Motor neuron (in vitro differentiated cells): ENCODE results near the gene GRM1. TPM values are rescaled to one million over a fixed set of nuclear protein-coding genes. Genes with fewer than 3 reads are reported as not detected.

Experiments
- ATAC-seq, 8 experiments: fragments of 200-7000 bp; cut with Tn5 transposase; replicated peaks in 6 of 8; 2 replicates each; pipeline ENCODE4 v1.8.0; 2021; ENCODE audit warnings: mild to moderate bottlenecking in 8 of 8, moderate library complexity in 8 of 8
- H3K27ac ChIP-seq, 2 donors: fragments of 250-450 bp; sonication (Bioruptor Pico); 2 replicates each; pipeline ENCODE4 v1.9.0; 2021; ENCODE audit warnings: antibody characterized with exemption in 2 of 2, mild to moderate bottlenecking in 2 of 2, moderate library complexity in 1 of 2
- H3K4me1 ChIP-seq, 2 donors: fragments of 250-450 bp; sonication (Bioruptor Pico); replicated peaks in 1 of 2; 2 replicates each; pipeline ENCODE4 v1.6.1; 2021; ENCODE audit warnings: antibody characterized with exemption in 2 of 2, mild to moderate bottlenecking in 2 of 2, moderate library complexity in 1 of 2
- H3K4me3 ChIP-seq, 5 donors: fragments of 250-450 bp; sonication (Bioruptor Pico); 2 replicates each; pipeline ENCODE4 v1.9.0; 2021; ENCODE audit warnings: antibody characterized with exemption in 5 of 5, mild to moderate bottlenecking in 5 of 5, moderate library complexity in 4 of 5
- whole genome bisulfite sequencing, 10 experiments: fragments of 450-650 bp; shearing (Covaris generic); methylation state at CpG; one replicate each; pipeline ENCODE4 v1.0.0; 2022; 5-methylcytosine and 5-hydroxymethylcytosine counted together
- in situ Hi-C, 9 experiments: fragments of 400-800 bp; cut with MboI; loops; one replicate each; pipeline ENCODE4 v1.15.0; 2021; ENCODE audit warnings: low sequenced_read_pairs in 9 of 9, low pct_unique_long_range_greater_than_20kb in 2 of 9; ENCODE audit not compliant: unreplicated experiment in 9 of 9
- total RNA-seq, 8 experiments: library from RNA; unstranded; fragments of 300-600 nt; gene quantifications; 2 replicates each; pipeline versions ENCODE4 v1.2.3 to v1.2.4, GENCODE V29; 2022

GRM1 gene
- total RNA-seq, 8 experiments from 2014 or later, result 0.18 to 1.00 (median 0.45) TPM

DNA sequence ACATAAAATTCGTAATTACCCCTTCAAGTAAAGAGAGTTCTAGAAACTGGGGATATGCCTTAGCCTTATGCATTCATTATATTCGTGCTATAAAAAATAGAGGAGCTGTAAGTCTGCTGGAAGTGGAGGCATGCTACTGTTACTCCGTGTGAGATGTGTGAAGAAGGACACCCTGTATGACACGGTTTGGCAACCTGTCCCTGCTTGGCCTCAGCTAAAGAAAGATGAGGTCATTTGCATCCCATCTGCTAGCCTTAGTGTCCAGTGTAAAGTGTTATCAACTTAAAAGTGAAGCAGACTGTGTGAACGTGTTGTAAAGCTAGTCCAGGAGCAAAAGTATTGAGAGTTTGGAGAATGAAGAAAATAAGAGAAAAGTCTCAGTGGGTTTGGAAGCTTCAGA is 379.7 kb downstream of the GRM1 start:
- no peak overlapping the region for H3K4me3 ChIP-seq
- H3K27ac ChIP-seq, result no peak overlapping the region
- no peaks in the 10 kb centered on the region for H3K4me1 ChIP-seq
- 7 to 83% (median 54%) methylated on average over 1 to 5 of the region's 5 CpGs for WGBS, 10 experiments
- in situ Hi-C loops, result no loop called here
- ATAC-seq, result no peak

GRCh38 chr6:146410851-146411595 is 382.2 kb downstream of the GRM1 start:
- H3K27ac ChIP-seq, result no peak overlapping the region
- peak in 1 of 8 experiments; percentile 73 for ATAC-seq
- no peak overlapping the region for H3K4me3 ChIP-seq
- H3K4me1 ChIP-seq, result no peaks in the 10 kb centered on the region
- in situ Hi-C loops, result no loop called here
- 13 to 100% (median 80%) methylated on average over 1 to 2 of the region's 2 CpGs; no CpG with 5 or more reads in 2 of the 10 experiments for WGBS, 10 experiments

- no peak for ATAC-seq
- Histone ChIP-seq H3K4me3 (no peak overlapping the region), H3K4me1 (no peaks in the 10 kb centered on the region), H3K27ac (no peak overlapping the region)
- 39 to 100% (median 83%) methylated on average over 1 to 4 of the region's 5 CpGs; no CpG with 5 or more reads in 2 of the 10 experiments for WGBS, 10 experiments
- in situ Hi-C loops, result no loop called here
These were observed 390.7 kb downstream of the GRM1 start for GRCh38 chr6:146419576-146419975.

DNA sequence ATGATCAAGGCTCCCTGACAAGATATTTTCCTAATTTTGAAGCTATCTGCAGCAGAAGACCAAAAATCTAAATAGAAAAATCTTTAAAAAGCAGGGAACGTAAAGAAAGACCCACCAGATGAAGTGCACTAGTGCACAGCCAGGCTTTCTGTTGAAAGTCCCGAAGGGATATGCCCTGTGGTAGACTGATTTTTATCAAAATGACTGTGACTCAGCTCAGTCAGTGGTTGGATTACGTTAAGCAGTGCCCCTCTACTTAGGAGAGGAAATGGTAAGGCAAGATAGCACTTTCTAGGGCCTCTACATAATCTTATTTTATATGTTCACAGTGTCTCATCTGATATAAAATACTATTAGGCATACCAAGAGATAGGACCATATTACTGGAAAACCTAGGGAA is 391.4 kb downstream of the GRM1 start:
- Histone ChIP-seq H3K4me1 (no peaks in the 10 kb centered on the region), H3K4me3 (no peak overlapping the region), H3K27ac (no peak overlapping the region)
- 66 to 100% (median 87%) methylated on average over 1 to 3 of the region's 3 CpGs; no CpG with 5 or more reads in 2 of the 10 experiments for whole genome bisulfite sequencing, 10 experiments
- in situ Hi-C loops, result no loop called here
- ATAC-seq, result no peak

GRCh38 chr6:146422789-146423375 is 394.0 kb downstream of the GRM1 start:
- Histone ChIP-seq H3K27ac (no peak overlapping the region), H3K4me1 (no peaks in the 10 kb centered on the region), H3K4me3 (no peak overlapping the region)
- in situ Hi-C loops, result no loop called here
- WGBS, 10 experiments, result 64 to 100% (median 94%) methylated on average over 1 of the region's 1 CpG
- no peak for ATAC-seq

- Histone ChIP-seq H3K4me3 (no peak overlapping the region), H3K27ac (no peak overlapping the region), H3K4me1 (no peaks in the 10 kb centered on the region)
- 20 to 83% (median 76%) methylated on average over 1 to 6 of the region's 6 CpGs; no CpG with 5 or more reads in 4 of the 10 experiments for WGBS, 10 experiments
- no peak for ATAC-seq
- in situ Hi-C loops, result no loop called here
These were observed 394.6 kb downstream of the GRM1 start for GRCh38 chr6:146423452-146423851.

- Histone ChIP-seq H3K4me1 (no peaks in the 10 kb centered on the region), H3K4me3 (no peak overlapping the region), H3K27ac (no peak overlapping the region)
- WGBS, 10 experiments, result 13 to 97% (median 85%) methylated on average over 2 to 7 of the region's 7 CpGs
- in situ Hi-C loops, result no loop called here
- no peak for ATAC-seq
These were observed 397.7 kb downstream of the GRM1 start for GRCh38 chr6:146426516-146426915.

DNA sequence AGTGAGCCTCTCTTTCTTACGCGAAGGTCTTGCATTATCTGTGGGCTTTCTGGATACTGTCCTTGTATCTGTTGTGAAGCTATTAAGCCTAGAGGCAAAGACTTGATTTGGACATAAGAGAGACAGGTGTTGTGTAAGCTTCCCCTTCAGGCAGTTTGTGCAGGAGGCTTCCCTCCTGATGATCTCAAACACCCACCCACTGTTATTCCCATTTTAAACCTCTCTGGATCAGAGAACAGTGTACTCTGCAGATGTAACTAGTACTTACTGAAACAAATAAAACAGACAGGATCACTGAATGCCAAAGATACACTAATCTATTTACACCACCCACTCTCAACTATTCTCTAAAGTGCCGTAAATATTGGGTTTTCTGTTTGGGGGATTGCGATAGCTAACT is 401.0 kb downstream of the GRM1 start:
- Histone ChIP-seq H3K27ac (no peak overlapping the region), H3K4me3 (no peak overlapping the region), H3K4me1 (peaks cover 0 to 6% of the 10 kb centered on the region in 2 donors)
- no peak for ATAC-seq
- in situ Hi-C loops, result no loop called here
- 83 to 100% (median 94%) methylated on average over 1 to 4 of the region's 4 CpGs; no CpG with 5 or more reads in 1 of the 10 experiments for WGBS, 10 experiments

DNA sequence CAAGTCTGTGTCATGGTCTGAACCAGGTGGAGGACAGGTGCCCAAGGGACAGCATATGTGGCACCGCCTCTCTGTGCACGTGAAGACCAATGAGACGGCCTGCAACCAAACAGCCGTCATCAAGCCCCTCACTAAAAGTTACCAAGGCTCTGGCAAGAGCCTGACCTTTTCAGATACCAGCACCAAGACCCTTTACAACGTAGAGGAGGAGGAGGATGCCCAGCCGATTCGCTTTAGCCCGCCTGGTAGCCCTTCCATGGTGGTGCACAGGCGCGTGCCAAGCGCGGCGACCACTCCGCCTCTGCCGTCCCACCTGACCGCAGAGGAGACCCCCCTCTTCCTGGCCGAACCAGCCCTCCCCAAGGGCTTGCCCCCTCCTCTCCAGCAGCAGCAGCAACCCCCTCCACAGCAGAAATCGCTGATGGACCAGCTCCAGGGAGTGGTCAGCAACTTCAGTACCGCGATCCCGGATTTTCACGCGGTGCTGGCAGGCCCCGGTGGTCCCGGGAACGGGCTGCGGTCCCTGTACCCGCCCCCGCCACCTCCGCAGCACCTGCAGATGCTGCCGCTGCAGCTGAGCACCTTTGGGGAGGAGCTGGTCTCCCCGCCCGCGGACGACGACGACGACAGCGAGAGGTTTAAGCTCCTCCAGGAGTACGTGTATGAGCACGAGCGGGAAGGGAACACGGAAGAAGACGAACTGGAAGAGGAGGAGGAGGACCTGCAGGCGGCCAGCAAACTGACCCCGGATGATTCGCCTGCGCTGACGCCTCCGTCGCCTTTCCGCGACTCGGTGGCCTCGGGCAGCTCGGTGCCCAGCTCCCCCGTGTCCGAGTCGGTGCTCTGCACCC is 405.2 kb downstream of the GRM1 start:
- H3K4me1 ChIP-seq, result peaks cover 0 to 6% of the 10 kb centered on the region in 2 donors
- in situ Hi-C loops, result no loop called here
- 20 to 80% (median 53%) methylated on average over 1 to 16 of the region's 59 CpGs; no CpG with 5 or more reads in 5 of the 10 experiments for WGBS, 10 experiments
- H3K27ac ChIP-seq, result no peak overlapping the region
- ATAC-seq, result peak in 7 of 8 experiments; percentile 35 to 69 (median 47)
- peak overlapping the region in 4 of 5 donors; percentile 17 to 28 (median 24) for H3K4me3 ChIP-seq

DNA sequence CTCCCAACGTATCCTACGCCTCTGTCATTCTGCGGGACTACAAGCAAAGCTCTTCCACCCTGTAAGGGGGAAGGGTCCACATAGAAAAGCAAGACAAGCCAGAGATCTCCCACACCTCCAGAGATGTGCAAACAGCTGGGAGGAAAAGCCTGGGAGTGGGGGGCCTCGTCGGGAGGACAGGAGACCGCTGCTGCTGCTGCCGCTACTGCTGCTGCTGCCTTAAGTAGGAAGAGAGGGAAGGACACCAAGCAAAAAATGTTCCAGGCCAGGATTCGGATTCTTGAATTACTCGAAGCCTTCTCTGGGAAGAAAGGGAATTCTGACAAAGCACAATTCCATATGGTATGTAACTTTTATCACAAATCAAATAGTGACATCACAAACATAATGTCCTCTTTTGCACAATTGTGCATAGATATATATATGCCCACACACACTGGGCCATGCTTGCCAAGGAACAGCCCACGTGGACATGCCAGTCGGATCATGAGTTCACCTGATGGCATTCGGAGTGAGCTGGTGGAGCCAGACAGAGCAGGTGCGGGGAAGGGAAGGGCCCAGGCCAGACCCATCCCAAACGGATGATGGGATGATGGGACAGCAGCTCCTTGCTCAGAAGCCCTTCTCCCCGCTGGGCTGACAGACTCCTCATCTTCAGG is 406.0 kb downstream of the GRM1 start:
- Histone ChIP-seq H3K4me3 (peak overlapping the region in 4 of 5 donors; percentile 17 to 28 (median 24)), H3K27ac (no peak overlapping the region), H3K4me1 (peaks cover 0 to 6% of the 10 kb centered on the region in 2 donors)
- in situ Hi-C loops, result no loop called here
- ATAC-seq, result peak in 1 of 8 experiments; percentile 53
- 10 to 80% (median 63%) methylated on average over 1 to 9 of the region's 15 CpGs; no CpG with 5 or more reads in 1 of the 10 experiments for WGBS, 10 experiments

GRCh38 chr6:146441907-146442306 is 413.0 kb downstream of the GRM1 start:
- 75 to 100% (median 94%) methylated on average over 1 to 2 of the region's 2 CpGs; no CpG with 5 or more reads in 4 of the 10 experiments for WGBS, 10 experiments
- ATAC-seq, result no peak
- Histone ChIP-seq H3K4me1 (peaks cover 0 to 4% of the 10 kb centered on the region in 2 donors), H3K27ac (no peak overlapping the region), H3K4me3 (no peak overlapping the region)
- in situ Hi-C loops, result no loop called here

DNA sequence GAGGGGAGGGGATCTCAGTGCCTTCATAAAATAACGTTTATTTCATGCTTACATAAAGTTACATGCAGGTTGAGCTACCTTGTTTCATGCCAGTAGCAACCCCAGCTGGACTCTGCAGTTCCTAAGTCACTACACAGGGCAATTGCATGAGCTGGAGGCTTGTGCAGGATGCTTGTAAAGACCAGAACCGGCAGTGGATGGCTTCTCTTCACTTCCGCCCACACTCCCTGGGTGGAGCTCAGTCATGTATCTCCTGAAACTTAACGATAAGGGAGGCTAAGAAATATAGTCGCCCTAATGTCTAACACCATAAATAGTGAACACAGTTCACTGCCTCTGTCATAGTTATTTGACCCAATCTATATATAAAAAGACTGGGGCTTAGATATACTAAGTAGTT is 415.3 kb downstream of the GRM1 start:
- Histone ChIP-seq H3K27ac (no peak overlapping the region), H3K4me3 (no peak overlapping the region), H3K4me1 (peaks cover 0 to 4% of the 10 kb centered on the region in 2 donors)
- in situ Hi-C loops, result no loop called here
- 0 to 73% (median 69%) methylated on average over 1 to 4 of the region's 5 CpGs; no CpG with 5 or more reads in 4 of the 10 experiments for WGBS, 10 experiments
- ATAC-seq, result peak in 3 of 8 experiments; percentile 27 to 53 (median 37)
